GM19193 (cell line): Measurements from ENCODE around the gene BICDL1.

Source experiments
- POLR2A ChIP-seq: IDR thresholded peaks from 4 replicates; pipeline ENCODE4 v1.6.1; 2011; ENCODE audit not compliant: insufficient read depth, insufficient read length; ENCODE audit errors: extremely low read depth

BICDL1 gene

DNA sequence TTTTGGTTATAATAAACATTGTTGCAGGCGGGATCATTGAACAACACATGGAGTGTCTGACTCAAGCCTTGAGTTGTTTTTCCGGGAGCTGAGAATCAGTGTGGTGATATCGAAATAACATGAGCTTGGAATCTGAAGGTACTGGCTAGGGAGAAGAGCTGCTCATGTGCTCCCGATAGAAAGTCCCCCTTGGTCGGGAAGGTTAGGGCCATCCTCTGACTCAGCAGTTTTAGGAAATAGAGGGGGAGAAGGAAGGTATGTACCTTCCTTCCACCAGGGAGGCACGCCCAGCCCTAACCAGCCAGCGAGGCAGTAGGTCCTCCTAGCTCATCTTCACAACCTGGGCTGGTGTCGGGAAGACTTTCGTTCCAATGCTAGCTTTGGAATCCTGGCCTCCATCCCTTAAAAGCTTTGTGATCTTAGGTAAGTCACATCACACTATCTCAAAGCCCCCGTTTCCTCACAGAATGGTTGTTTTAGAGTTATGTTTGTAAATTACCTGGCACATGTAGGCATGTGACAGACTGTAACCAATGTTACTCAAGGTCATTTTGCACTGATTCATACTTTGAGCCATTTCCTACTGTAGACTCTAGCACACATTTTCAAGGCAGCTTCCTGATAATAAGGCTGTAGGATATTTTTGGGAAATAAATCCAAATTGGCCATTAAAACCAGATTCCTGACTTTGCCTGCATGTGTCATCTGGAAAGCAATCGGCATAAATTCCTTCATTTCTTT, 129.5 kb downstream of the BICDL1 start:
- peak; percentile 28 for TF ChIP-seq POLR2A

DNA sequence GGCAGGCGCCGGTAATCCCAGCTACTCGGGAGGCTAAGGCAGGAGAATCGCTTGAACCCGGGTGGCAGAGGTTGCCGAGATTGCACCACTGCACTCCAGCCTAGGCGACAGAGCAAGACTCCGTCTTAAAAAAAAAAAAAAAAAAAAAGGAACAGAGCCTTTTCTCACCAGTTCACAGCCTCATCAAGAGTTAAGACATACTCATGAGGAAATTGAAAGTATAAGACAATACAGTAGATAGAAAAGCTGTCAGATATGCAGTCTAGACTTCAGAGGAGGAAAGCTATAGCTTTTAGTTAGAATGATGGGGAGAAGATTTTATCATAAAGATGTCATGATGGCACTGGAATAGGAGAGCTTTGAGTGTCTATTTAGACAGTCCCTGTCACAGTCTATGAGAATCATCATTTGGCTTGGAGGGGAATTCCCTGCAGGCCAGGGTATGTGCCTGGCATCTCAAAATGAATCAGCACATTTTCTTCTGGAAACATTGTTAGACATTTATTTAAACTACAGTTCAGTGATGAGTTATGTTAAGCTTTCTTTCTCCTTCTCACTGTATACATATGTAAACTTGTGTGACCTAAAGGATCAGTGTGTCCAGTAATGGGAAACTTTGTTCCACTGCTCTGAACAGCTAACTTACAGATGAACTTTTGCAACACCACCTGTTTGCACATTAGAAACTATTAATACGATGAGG, 130.4 kb downstream of the BICDL1 start:
- TF ChIP-seq POLR2A, result no peak

GRCh38 chr12:120121343-120121742, 132.3 kb downstream of the BICDL1 start:
- TF ChIP-seq POLR2A, result no peak

- no peak for TF ChIP-seq POLR2A
Observed at GRCh38 chr12:120121766-120122293, 132.8 kb downstream of the BICDL1 start.

DNA sequence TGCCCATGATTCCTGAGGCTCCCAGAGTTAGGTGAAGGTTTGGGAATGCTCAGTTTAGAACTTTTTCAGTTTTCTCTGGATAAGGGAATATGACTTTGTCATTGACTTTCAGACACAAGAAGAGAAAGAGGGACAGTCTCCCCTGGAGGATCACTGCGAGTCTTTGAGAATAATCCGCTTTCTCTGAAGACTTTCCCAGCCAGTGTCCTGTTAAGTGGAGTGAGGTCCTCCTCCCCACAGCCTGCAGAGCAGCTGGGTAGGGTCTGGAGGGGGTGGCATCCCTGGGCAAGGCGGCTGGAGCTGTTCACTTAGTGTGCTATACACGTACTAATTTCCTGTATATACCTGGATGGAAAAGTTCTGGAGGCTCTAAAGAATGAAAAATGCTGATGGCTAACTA, 136.0 kb downstream of the BICDL1 start:
- no peak for TF ChIP-seq POLR2A

DNA sequence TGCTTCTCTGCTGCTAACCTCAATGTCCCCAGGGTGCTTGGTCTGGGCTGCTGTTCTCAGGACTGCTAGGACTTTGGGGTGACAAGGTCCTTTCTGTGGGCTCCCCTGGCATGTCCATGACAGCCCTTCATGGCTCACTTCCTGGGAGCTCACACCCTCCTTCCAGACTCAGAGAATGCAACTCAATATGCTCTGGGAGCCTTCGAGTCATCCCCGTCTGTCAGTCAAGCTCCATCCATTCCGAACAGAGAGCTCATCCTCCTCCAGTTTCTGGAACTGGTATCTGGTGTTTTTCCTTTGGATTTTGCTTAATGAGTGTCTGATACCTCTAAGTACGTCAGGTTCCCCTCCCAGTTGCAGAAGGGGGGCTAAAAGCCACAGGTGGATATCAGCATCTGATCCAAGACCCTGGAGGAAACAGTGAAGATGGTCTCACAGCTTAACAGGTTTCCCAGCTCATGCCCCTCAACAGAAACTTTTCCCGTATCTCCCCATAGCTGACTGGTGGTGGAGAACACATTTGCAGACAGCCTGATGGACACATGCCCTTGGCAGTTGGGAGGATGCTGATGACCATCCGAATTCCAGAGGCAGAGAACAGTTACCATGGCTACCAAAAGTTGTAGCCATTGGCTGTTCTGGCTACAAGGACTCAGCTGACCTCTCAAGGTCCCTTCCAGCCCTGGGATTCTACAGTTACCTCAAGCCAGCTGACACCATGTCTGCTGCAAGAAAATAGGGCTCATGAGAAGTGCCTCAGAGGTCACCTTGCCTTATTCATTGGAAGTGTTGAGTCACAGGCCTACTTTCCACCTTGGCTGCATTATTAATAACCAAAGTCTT, 137.0 kb downstream of the BICDL1 start:
- no peak for TF ChIP-seq POLR2A

- TF ChIP-seq POLR2A, result no peak
Observed at GRCh38 chr12:120126635-120127005, 137.6 kb downstream of the BICDL1 start.

DNA sequence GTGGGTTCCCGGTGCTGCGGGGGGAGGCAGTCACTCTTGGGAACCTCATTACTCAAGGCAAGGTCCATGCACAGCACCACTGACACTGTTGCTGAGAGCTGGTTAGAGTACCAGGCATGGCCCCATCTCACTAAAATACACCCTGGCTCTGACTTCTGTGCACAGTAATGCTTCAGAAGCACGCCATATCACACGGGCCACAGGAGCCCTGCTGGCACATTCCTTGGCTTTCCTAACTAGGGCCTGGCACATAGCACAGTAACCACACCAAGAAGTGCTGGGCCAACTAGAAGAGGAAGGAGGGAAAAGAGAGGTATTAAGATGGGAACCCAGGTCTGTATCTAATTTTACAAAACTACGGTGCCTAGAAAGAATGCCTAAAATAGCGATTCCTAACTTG, 141.0 kb downstream of the BICDL1 start:
- no peak for TF ChIP-seq POLR2A

DNA sequence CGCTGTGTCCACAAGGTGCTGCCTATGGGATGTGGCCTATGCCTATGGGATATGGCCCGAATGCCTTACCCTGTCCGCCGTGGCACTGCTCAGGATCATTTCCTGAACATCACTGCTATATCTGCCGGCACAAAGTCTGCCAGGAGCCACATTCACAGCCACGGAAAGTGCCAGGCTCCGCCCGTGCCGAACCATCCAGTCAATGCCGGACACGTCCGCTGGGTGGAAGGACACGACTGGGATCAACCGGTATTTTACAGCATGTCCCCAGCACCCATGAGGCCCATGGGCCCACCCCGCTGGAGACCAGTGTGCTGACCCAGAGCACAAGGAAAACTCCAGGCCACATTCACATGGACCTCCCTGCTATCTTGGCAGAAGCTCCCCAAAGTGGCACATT, 142.1 kb downstream of the BICDL1 start:
- TF ChIP-seq POLR2A, result no peak

GRCh38 chr12:120132054-120132836, 143.2 kb downstream of the BICDL1 start:
- TF ChIP-seq POLR2A, result no peak

DNA sequence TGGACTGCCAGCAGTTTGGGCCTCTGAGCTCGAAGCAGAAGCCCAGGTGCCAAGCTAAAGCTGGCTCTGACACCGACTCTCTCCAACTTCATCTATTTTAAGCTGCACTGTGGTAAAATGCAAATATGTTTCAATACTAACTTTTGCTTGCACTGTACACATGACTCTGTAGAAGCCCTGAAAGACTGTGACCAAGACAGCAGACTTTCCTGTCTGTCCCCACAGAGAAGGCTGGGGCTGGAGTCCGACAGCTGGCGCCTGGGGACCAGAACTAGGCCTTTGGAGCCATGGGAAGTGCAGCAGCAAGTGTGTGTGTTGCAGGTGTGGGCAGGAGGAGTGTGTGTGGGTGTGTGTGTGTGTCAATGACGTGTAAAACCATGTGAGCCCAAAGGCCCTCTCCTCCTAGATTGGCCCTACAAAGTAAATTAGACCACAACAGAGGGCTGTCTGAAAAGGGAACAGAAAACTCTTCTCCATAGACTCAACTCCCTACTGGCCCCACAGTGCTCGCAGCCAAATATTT, 143.9 kb downstream of the BICDL1 start:
- TF ChIP-seq POLR2A, result peak; percentile 42

- no peak for TF ChIP-seq POLR2A
Observed at GRCh38 chr12:120134307-120134980, 145.4 kb downstream of the BICDL1 start.

GRCh38 chr12:120136093-120136770, 147.2 kb downstream of the BICDL1 start:
- TF ChIP-seq POLR2A, result no peak
